Myocyte (in vitro differentiated cells): ENCODE data around the gene MST1. TPM values are rescaled to one million over a fixed set of nuclear protein-coding genes. Genes with fewer than 3 reads are reported as not detected.
"Not testable (repeated sequence)": the region's sequence is repeated elsewhere in the genome, so short reads cannot be mapped to it uniquely, and the experiment has no call there.

Source experiments
- DNase-seq: peaks from one replicate; pipeline ENCODE4 v3.0.0-alpha.2; 2012; ENCODE audit warnings: low read depth
- total RNA-seq: library from RNA; depleted of rRNA; stranded (reverse); fragments of >200 nt; gene quantifications from 2 replicates; pipeline ENCODE4 v1.2.3, GENCODE V29; 2014

MST1 gene
- total RNA-seq, 1 donor from 2014 or later: 10.8 TPM

GRCh38 chr3:49701388-49702077, 12.3 kb upstream of the MST1 start:
- no peak for DNase-seq

DNA sequence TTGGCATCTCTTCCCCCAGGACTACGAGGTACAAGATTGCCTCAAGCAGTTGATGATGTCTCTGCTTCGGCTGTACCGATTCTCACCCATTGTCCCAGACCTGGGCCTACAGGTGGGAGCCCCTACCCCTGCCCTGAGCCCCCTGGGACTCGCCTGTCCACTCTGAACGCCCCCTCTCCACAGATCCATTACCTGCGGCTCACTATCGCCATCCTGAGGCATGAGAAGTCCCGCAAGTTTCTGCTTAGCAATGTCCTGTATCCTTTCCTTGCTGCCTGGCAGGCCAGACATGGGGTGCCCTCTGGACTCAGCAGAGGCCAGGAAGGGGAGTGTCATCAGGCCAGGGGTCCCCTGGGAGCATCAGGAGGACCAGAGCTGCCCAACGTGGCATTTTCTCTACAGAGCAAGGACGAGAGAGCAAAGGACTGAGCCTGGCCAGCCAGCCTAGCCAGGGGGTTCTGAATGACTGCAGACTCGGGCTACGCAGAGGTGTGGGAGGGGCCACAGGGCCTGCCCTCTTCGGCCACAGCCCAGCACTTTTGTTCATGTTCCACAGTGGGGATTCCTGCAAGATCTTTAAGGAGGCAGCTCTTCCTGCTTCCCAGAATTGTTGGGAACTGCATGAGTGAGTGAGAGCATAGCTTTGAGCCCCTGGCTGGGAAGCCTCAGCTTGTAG, 11.3 kb upstream of the MST1 start:
- no peak for DNase-seq

DNA sequence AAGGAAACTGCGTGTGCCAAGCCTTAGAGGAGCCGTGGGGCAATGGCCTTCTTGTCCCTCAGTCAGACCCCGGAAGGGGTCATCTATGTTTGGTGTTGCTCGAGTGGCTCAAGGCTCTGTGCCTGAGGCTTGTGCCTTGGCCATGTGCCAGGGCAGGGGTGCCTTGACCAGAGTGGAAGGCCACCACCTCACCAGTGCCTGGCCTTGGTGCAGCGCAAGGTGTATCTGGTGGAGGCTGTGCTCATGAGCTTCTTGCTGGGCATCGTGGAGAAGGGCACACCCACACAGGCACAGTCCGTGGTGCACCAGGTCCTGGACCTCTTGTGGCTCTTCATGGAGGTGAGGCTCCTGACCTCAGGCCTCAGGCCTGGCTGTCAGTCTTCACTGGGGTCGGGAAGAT, 10.7 kb upstream of the MST1 start:
- no peak for DNase-seq

DNA sequence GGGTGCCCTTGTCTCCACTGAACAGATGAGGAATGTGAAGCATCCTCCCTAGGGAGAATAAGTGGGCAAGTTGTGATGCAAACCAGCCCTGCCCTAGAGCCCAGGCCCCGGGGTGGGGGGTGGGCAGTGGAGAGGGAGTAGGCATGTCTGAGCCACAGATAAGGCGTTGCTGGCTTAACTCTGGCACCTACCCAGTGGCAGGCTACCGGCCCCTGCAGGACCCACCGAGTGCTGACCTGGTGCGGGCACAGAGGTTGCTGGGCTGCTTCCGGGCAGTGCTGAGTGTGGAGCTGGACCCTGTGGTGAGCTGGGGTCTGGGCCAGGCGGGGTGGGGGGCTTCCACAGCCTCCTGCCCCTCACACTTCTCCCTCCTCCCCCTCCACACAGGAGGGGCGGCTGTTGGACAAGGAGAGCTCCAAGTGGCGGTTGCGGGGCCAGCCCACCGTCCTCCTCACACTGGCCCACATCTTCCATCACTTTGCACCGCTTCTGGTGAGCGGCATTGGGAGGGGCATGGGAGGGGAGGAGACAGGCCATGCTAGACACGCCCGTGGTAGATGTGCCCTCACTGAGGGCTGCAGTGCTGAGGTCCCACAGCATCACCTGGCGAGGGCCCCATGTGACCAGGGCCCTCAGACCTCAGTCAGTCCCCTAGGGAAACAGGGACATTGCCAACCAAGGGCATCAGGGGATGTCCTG, 10.2 kb upstream of the MST1 start:
- DNase-seq: peak; percentile 67

DNA sequence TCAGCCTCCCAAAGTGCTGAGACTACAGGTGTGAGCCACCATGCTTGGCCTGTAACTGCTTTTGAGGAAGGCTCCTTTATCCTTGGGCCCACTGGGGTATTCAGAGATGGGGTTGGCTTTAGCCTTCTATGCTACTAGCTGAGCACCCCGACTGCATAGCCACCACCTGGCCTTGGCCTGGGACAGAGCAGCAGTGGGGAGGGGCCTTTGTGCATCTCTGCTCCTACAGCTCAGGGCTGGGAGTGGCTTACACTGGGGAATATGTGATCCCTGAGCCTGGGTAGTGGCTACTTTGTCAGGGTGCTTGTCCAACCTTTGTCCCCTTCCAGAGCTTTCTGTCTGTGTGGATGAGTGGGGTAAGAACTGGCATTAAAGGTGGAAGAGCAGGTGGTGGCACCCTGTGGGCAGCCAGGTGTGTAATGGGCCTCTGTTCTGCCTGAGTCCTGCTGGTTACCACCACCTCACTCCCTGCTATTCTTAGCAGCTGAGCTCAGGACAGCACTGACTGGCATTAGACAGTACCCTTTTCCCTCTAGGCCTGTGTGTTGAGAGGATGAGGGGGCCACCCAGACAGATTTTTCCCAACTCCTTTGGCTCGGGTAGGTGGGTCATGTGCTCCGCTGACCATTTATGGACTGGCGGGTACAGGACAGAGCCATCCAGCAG, 6.2 kb upstream of the MST1 start:
- not testable (repeated sequence) for DNase-seq

- DNase-seq: peak; percentile 91
Measured at GRCh38 chr3:49694409-49695070, 5.3 kb upstream of the MST1 start.

- not testable (repeated sequence) for DNase-seq
Measured at GRCh38 chr3:49691481-49691880, 2.2 kb upstream of the MST1 start.

- not testable (repeated sequence) for DNase-seq
Measured at GRCh38 chr3:49690856-49691255, 1.6 kb upstream of the MST1 start.

GRCh38 chr3:49689908-49690624, 792 bp upstream of the MST1 start:
- not testable (repeated sequence) for DNase-seq

DNA sequence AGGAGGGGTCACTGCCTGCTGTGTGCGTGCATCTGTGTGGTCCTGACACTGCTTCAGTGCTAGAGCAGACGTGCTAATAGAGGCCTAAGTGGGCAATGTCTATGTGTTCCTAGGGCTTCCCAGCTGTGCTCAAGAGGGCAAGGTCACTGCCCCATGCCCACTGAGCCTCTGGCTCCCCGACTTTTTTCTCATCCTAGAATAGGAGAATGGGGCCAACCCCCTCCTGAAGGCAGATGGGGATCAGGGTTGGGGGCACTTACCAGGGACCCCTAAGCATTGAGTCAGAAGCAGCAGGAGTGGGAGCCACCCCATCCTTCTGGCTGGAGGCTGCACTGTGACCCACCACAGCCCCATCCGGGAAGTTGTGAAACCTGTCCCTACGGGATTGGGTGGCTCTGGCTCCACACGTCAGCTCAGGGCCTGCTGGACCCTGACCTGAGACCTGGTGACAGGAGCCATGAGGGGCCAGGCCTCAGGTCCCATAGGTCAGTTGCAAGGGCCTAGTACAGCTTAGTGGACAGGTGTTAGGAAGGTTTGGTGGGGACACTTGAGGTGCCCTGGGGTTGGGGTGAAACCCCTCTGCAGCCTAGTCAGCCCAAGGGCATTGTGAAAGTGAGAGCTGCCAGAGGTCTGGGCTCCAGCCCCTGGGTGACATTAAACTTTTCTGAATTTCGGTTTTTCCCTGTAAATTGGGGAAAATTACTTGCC, 782 bp downstream of the MST1 start:
- DNase-seq: not testable (repeated sequence)

GRCh38 chr3:49687424-49687795, 1.9 kb downstream of the MST1 start:
- not testable (repeated sequence) for DNase-seq

GRCh38 chr3:49686769-49687423, 2.4 kb downstream of the MST1 start:
- not testable (repeated sequence) for DNase-seq

DNA sequence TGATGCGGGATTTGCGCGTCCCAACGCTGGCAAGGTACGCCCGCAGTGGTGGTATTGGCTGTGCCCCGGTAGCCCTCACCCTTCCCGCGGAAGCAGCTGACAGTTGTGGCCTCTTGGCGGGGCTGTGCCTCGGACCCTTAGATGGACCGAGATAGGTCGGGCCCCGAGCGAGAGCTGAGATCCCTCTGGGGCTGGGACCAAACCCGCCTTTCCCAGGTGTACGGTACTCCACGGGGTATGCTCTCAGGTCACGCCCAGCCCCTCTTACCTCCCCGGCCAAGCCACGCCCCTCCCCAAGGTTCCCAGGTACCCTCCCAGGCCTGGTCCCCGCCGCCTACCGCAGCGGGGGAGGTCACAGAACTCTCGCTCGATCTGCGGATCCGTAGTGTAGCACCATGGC, 2.9 kb downstream of the MST1 start:
- DNase-seq: not testable (repeated sequence)

GRCh38 chr3:49685846-49686245, 3.4 kb downstream of the MST1 start:
- DNase-seq: not testable (repeated sequence)

DNA sequence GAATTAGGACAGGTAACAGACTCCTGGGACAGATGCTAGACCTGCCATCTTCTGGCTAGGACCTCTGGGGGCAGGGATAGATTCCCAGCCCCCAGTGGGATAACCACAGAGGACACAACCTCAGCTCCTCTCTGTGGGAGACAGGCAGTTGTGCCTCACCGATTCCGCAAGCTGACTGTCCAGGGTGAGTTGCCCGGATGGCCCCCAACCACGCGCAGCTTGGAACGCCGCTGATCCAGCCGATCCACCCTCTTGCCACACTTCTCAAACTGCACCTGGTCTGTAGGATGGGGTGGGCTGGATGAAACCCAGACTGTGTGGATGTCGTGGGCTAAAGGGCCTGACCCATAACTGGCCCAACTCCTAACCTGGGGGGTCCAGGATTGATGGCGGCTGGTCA, 4.2 kb downstream of the MST1 start:
- DNase-seq: not testable (repeated sequence)

DNA sequence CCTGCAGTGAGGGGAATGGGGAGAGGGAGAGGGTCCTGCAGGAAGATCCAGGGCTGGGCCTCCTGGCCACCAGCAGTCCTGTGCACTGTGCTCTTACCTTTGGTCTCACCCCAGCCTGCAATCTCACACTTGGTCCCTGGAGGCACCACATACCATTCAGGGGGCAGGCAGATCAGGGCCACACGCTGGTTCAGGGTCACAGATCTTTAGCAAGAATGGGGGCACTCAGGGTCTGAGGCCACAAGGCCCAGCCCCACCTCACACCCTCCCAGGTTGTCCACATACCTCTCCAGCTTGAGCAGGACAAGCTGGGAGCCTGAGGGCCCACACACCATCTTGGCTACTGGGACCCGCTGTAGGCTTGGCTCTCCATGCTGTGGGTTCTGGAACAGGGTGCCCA, 4.8 kb downstream of the MST1 start:
- DNase-seq: not testable (repeated sequence)

DNA sequence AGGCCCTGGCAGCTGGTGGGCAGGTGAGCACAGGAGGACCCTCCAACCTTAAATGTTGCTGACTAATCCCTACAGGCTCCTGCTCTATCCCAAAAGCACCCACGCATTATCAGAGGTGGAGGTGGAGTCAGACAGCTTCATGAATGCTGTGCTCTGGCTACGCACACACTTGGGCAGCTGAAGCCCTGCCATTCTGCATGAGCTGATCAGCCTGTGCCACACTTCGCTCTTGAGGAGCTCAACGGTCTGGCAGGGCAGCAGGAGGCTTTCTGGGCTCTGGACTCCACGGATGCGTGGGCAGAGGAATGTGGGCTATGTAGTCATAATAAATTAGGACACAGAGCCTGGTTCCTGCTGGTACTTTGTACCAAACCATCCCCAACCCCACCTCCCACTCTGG, 6.1 kb downstream of the MST1 start:
- no peak for DNase-seq

- DNase-seq: no peak
Measured at GRCh38 chr3:49681543-49681942, 7.7 kb downstream of the MST1 start.

DNA sequence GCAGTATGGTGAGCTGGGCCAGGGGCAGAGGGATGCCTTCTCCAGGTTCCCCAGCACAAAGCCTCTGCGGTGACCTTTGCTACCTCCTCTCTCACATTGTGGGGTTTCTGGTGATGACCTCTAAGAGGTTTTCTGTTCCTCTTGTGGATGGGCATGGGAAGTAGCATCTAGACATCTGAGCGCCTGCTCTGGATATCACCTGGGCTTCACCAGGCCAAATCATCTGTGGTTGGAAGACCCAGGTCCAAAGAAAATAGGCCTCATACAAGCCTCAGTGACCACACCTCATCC, 8.1 kb downstream of the MST1 start:
- DNase-seq: no peak
